IMR-90 (cell line): ENCODE results near the gene RFX4. TPM values are rescaled to one million over a fixed set of nuclear protein-coding genes. Genes with fewer than 3 reads are reported as not detected.

ENCODE experiments used
- ATAC-seq: fragments of 200-7000 bp; cut with Tn5 transposase; 2 replicates; pipeline ENCODE4 v1.9.1; 2020; ENCODE audit warnings: low read depth, mild to moderate bottlenecking, moderate library complexity
- BruUV-seq: library from RNA; stranded (reverse); fragments of 400-500 nt; replicated peaks from 2 replicates; lab custom pipeline; 2021; lab: Mats Ljungman, UMichigan
- CTCF ChIA-PET: fragments of 300-600 bp; formaldehyde crosslinking; extraction: SDS; loops from one replicate; lab custom pipeline; 2021; ENCODE audit warnings: antibody characterized with exemption; lab: Yijun Ruan, JAX
- POLR2A ChIA-PET: fragments of 300-600 bp; sonication (Branson Sonifier 250); formaldehyde crosslinking; loops from one replicate; lab custom pipeline; 2022; ENCODE audit warnings: antibody characterized with exemption; ENCODE audit not compliant: unreplicated experiment; lab: Charles Lee
- DNase-seq: peaks from one replicate; pipeline ENCODE4 v3.0.0; 2013
- H2AFZ ChIP-seq: replicated peaks from 2 replicates; pipeline ENCODE3; 2013; ENCODE audit warnings: low read length, mild to moderate bottlenecking; ENCODE audit not compliant: poor library complexity
- H2AK5ac ChIP-seq: 2 replicates; pipeline ENCODE4 v1.6.1; 2013; ENCODE audit warnings: low read depth, low read length, inconsistent platforms
- H2AK9ac ChIP-seq: replicated peaks from 2 replicates; pipeline ENCODE3; 2013; ENCODE audit warnings: mild to moderate bottlenecking, low read depth, low read length, moderate library complexity; ENCODE audit not compliant: poor library complexity
- H2BK120ac ChIP-seq: 2 replicates; pipeline ENCODE4 v1.6.1; 2013; ENCODE audit warnings: low read depth, low read length, inconsistent platforms
- H2BK15ac ChIP-seq: 3 replicates; pipeline ENCODE4 v1.6.1; 2013; ENCODE audit warnings: low read depth, low read length, inconsistent platforms
- H2BK20ac ChIP-seq: 2 replicates; pipeline ENCODE4 v1.6.1; 2013; ENCODE audit warnings: low read depth, mild to moderate bottlenecking, inconsistent platforms, low read length, moderate library complexity
- H2BK5ac ChIP-seq: 2 replicates; pipeline ENCODE4 v1.6.1; 2013; ENCODE audit warnings: mild to moderate bottlenecking, low read depth, low read length, inconsistent platforms; ENCODE audit not compliant: poor library complexity, severe bottlenecking
- H3K14ac ChIP-seq: replicated peaks from 2 replicates; pipeline ENCODE4 v1.6.1; 2013; ENCODE audit warnings: low read depth, low read length, inconsistent platforms
- H3K18ac ChIP-seq: 2 replicates; pipeline ENCODE4 v1.6.1; 2013; ENCODE audit warnings: low read depth, low read length, control low read depth
- H3K23ac ChIP-seq: 2 replicates; pipeline ENCODE4 v1.6.1; 2013; ENCODE audit warnings: low read depth, low read length, inconsistent platforms
- H3K27ac ChIP-seq: 2 replicates; pipeline ENCODE4 v1.5.1; 2013; ENCODE audit warnings: mild to moderate bottlenecking, control low read depth, low read length; ENCODE audit not compliant: insufficient read depth
- H3K27me3 ChIP-seq: 2 replicates; pipeline ENCODE4 v1.6.1; 2013; ENCODE audit warnings: low read length; ENCODE audit not compliant: control insufficient read depth, insufficient read depth
- H3K36me3 ChIP-seq: 2 replicates; pipeline ENCODE4 v1.6.1; 2013; ENCODE audit warnings: low read length, mixed read lengths; ENCODE audit not compliant: control insufficient read depth, insufficient read depth
- H3K4ac ChIP-seq: 2 replicates; pipeline ENCODE4 v1.6.1; 2013; ENCODE audit warnings: low read depth, low read length, inconsistent platforms
- H3K4me1 ChIP-seq: 2 replicates; pipeline ENCODE4 v1.6.1; 2013; ENCODE audit warnings: low read length, mixed read lengths; ENCODE audit not compliant: control insufficient read depth, insufficient read depth
- H3K4me2 ChIP-seq: 2 replicates; pipeline ENCODE4 v1.6.1; 2013; ENCODE audit warnings: low read depth, mild to moderate bottlenecking, control low read depth, low read length, moderate library complexity
- H3K4me3 ChIP-seq: 2 replicates; pipeline ENCODE4 v1.5.1; 2013; ENCODE audit warnings: low read depth, mild to moderate bottlenecking, control low read depth, low read length, moderate library complexity; ENCODE audit not compliant: insufficient read depth
- H3K56ac ChIP-seq: 2 replicates; pipeline ENCODE4 v1.6.1; 2013; ENCODE audit warnings: low read length, inconsistent platforms; ENCODE audit not compliant: insufficient read depth; ENCODE audit errors: extremely low read depth
- H3K79me1 ChIP-seq, 2 experiments: 2 replicates each; pipeline ENCODE4 v1.6.1; 2013; ENCODE audit warnings: low read length in 2 of 2, inconsistent platforms in 1 of 2, low read depth in 1 of 2
- H3K9ac ChIP-seq: 2 replicates; pipeline ENCODE4 v1.6.1; 2013; ENCODE audit warnings: low read depth, low read length, control low read depth
- H3K9me1 ChIP-seq: 2 replicates; pipeline ENCODE4 v1.6.1; 2013; ENCODE audit warnings: low read length, inconsistent platforms; ENCODE audit not compliant: insufficient read depth
- H3K9me3 ChIP-seq: 2 replicates; pipeline ENCODE4 v1.6.1; 2013; ENCODE audit warnings: low read length; ENCODE audit not compliant: control insufficient read depth, insufficient read depth
- H4K20me1 ChIP-seq: 2 replicates; pipeline ENCODE4 v1.6.1; 2013; ENCODE audit warnings: low read length, inconsistent platforms; ENCODE audit not compliant: insufficient read depth
- H4K5ac ChIP-seq: 2 replicates; pipeline ENCODE4 v1.6.1; 2013; ENCODE audit warnings: mild to moderate bottlenecking, low read depth, low read length, control low read depth
- H4K8ac ChIP-seq, 2 experiments: 2 replicates each; pipeline ENCODE4 v1.6.1; 2013; ENCODE audit warnings: low read depth in 2 of 2, low read length in 2 of 2, control low read depth in 1 of 2, inconsistent platforms in 1 of 2
- H4K91ac ChIP-seq: 2 replicates; pipeline ENCODE4 v1.6.1; 2013; ENCODE audit warnings: low read depth, low read length, inconsistent platforms; ENCODE audit not compliant: insufficient read depth
- BHLHE40 ChIP-seq: fragments of 150-350 bp; IDR thresholded peaks from 2 replicates; pipeline ENCODE4 v1.6.1; 2016; ENCODE audit warnings: mild to moderate bottlenecking, low read depth, low read length
- CEBPB ChIP-seq: IDR thresholded peaks from 2 replicates; pipeline ENCODE4 v1.6.1; 2012; ENCODE audit warnings: low read depth, low read length, improper control_type of control experiment
- CHD1 ChIP-seq: IDR thresholded peaks from 2 replicates; pipeline ENCODE4 v1.6.1; 2012; ENCODE audit warnings: low read depth, low read length, improper control_type of control experiment
- CTCF ChIP-seq: conservative IDR thresholded peaks from 2 replicates; pipeline ENCODE4 v1.5.1; 2012; ENCODE audit warnings: mild to moderate bottlenecking, low read depth, low read length, improper control_type of control experiment
- FOS ChIP-seq: fragments of 150-350 bp; IDR thresholded peaks from 2 replicates; pipeline ENCODE4 v1.6.1; 2016; ENCODE audit warnings: low read depth, low read length
- MAFK ChIP-seq: IDR thresholded peaks from 2 replicates; pipeline ENCODE4 v1.6.1; 2012; ENCODE audit warnings: low read depth, low read length, improper control_type of control experiment
- MAZ ChIP-seq: IDR thresholded peaks from 2 replicates; pipeline ENCODE4 v1.6.1; 2012; ENCODE audit warnings: low read depth, mild to moderate bottlenecking, low read length, improper control_type of control experiment, moderate library complexity, borderline replicate concordance
- MXI1 ChIP-seq: IDR thresholded peaks from 2 replicates; pipeline ENCODE4 v1.6.1; 2012; ENCODE audit warnings: low read depth, mild to moderate bottlenecking, low read length, moderate library complexity, borderline replicate concordance
- NFE2L2 ChIP-seq: fragments of 150-350 bp; IDR thresholded peaks from 2 replicates; pipeline ENCODE4 v1.6.1; 2016; ENCODE audit warnings: low read depth, mild to moderate bottlenecking, low read length
- POLR2A ChIP-seq: IDR thresholded peaks from 2 replicates; pipeline ENCODE4 v1.6.1; 2012; ENCODE audit warnings: mild to moderate bottlenecking, low read depth, low read length
- RAD21 ChIP-seq: IDR thresholded peaks from 2 replicates; pipeline ENCODE4 v1.6.1; 2012; ENCODE audit warnings: low read length, improper control_type of control experiment
- RCOR1 ChIP-seq: IDR thresholded peaks from 2 replicates; pipeline ENCODE4 v1.6.1; 2012; ENCODE audit warnings: mild to moderate bottlenecking, low read length, improper control_type of control experiment; ENCODE audit not compliant: insufficient replicate concordance
- RFX5 ChIP-seq: IDR thresholded peaks from 2 replicates; pipeline ENCODE4 v1.8.0; 2012; ENCODE audit warnings: low read depth, mild to moderate bottlenecking, low read length, moderate library complexity
- SMC3 ChIP-seq: fragments of 150-350 bp; IDR thresholded peaks from 2 replicates; pipeline ENCODE4 v1.6.1; 2016; ENCODE audit warnings: low read depth, mild to moderate bottlenecking, antibody characterized with exemption, low read length, moderate library complexity
- USF2 ChIP-seq: fragments of 150-350 bp; IDR thresholded peaks from 2 replicates; pipeline ENCODE4 v1.6.1; 2017; ENCODE audit warnings: mild to moderate bottlenecking, antibody characterized with exemption, low read length, low read depth
- WGBS, 2 experiments: methylation state at CpG; one replicate each; pipeline versions ENCODE4 v1.1.5 to v1.1.7; 2013; ENCODE audit warnings: missing lambda C conversion rate in 2 of 2; ENCODE audit not compliant: insufficient read length in 1 of 2; ENCODE audit errors: extremely low coverage in 2 of 2; 5-methylcytosine and 5-hydroxymethylcytosine counted together
- dilution Hi-C: fragments of 300-500 bp; cut with HindIII; formaldehyde crosslinking; loops from one replicate; pipeline ENCODE4 v1.14.3; 2018; ENCODE audit warnings: low sequenced_read_pairs; ENCODE audit not compliant: unreplicated experiment
- in situ Hi-C: fragments of 300-500 bp; cut with MboI; formaldehyde crosslinking; loops from 3 replicates; pipeline ENCODE4 v1.14.3; 2019; ENCODE audit warnings: low sequenced_read_pairs, inconsistent platforms, mixed read lengths
- intact Hi-C: fragments of 100-400 bp; cut with micrococcal nuclease; formaldehyde crosslinking; loops from 2 replicates; pipeline ENCODE4 v1.10.0; 2022
- polyA plus RNA-seq, 3 experiments: library from polyadenylated mRNA; depleted of rRNA; stranded (reverse); fragments of >200 nt; gene quantifications; 2 replicates each; pipeline ENCODE4 v1.2.3, GENCODE V29; 2012; ENCODE audit warnings: low replicate concordance in 1 of 3
- total RNA-seq: library from RNA; depleted of rRNA; stranded (reverse); fragments of >200 nt; gene quantifications from 2 replicates; pipeline ENCODE4 v1.2.3, GENCODE V29; 2012
- TF ChIP-seq, protein P1 (sequence below): fragments of 150-350 bp; IDR thresholded peaks from 2 replicates; pipeline ENCODE4 v1.6.1; 2016; ENCODE audit warnings: low read depth, mild to moderate bottlenecking, low read length, moderate library complexity, borderline replicate concordance

Gene RFX4
- total and polyA plus RNA-seq, 2 of the 4 experiments (the other 2 are of a cell fraction) = not detected

DNA sequence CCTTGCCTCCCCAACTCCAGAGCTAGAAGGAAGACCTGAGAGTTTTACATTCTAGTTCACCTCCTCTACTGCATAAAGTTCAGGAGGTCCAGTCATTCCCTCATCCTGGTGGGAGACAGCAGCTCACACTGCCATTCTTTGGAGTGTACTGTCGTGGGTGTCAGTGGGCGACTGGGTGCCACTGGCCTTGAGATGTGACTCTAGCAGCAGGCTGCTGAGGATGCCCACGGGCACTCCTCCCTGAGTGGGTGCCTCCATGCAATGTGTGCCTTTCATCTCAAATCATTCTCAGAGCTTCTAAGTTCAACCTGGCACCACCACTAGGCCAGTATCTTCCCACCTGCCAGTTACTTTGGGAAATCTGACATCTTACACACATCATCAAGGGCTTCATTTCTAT is 12.5 kb downstream of the RFX4 start:
- Histone ChIP-seq H2BK15ac (no peak overlapping the region), H2AFZ (no peak overlapping the region), H3K4ac (no peak overlapping the region), H3K4me1 (no peaks in the 10 kb centered on the region), H3K18ac (no peak overlapping the region), H2BK5ac (no peak overlapping the region), H4K8ac (no peak overlapping the region), H3K56ac (no peak overlapping the region), H3K23ac (no peak overlapping the region), H3K9me3 (no peaks in the 10 kb centered on the region), H3K27ac (no peak overlapping the region), H3K14ac (no peak overlapping the region), H3K9ac (no peak overlapping the region), H3K4me3 (no peak overlapping the region), H3K36me3 (no peaks in the 10 kb centered on the region), H3K27me3 (peaks cover 24% of the 10 kb centered on the region), H2AK9ac (no peak overlapping the region), H3K4me2 (no peak overlapping the region), H3K9me1 (no peaks in the 10 kb centered on the region), H2AK5ac (no peak overlapping the region), H4K20me1 (no peaks in the 10 kb centered on the region), H4K91ac (no peak overlapping the region), H2BK20ac (no peak overlapping the region), H3K79me1 (no peaks in the 10 kb centered on the region), H2BK120ac (no peak overlapping the region), H4K5ac (no peak overlapping the region)
- BruUV-seq = no TSS peak
- in situ Hi-C loops = no loop called here
- ATAC-seq (no peak), DNase-seq (no peak)
- ChIA-PET POLR2A (interaction anchor here (0.6 kb wide), 1 partner anchor 102 kb away, joined by 5 read pairs; no protein-coding TSS in a partner anchor), CTCF (no interaction called here)
- dilution Hi-C loops = no loop called here
- no CpG with 5 or more reads among the region's 3 CpGs for WGBS, 2 experiments
- intact Hi-C loops = loop anchor here (10.0 kb wide), 1 partner anchor 330 kb away; no protein-coding TSS in a partner anchor
- TF ChIP-seq SMC3 (no peak), RCOR1 (no peak), USF2 (no peak), RFX5 (no peak), MAFK (no peak), CHD1 (no peak), MXI1 (no peak), NFE2L2 (no peak), BHLHE40 (no peak), CEBPB (no peak), CTCF (no peak), RAD21 (no peak), FOS (no peak), POLR2A (no peak), MAZ (no peak)
- TF ChIP-seq, protein P1, sequence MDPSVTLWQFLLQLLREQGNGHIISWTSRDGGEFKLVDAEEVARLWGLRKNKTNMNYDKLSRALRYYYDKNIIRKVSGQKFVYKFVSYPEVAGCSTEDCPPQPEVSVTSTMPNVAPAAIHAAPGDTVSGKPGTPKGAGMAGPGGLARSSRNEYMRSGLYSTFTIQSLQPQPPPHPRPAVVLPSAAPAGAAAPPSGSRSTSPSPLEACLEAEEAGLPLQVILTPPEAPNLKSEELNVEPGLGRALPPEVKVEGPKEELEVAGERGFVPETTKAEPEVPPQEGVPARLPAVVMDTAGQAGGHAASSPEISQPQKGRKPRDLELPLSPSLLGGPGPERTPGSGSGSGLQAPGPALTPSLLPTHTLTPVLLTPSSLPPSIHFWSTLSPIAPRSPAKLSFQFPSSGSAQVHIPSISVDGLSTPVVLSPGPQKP = no peak
